BE2C (cell line): ENCODE measurements around the gene CTTNBP2NL.

ENCODE experiments used
- DNase-seq: peaks from one replicate; pipeline ENCODE4 v3.0.0-alpha.2; 2020
- H3K27me3 ChIP-seq: fragments of 250-450 bp; sonication (Bioruptor Pico); 2 replicates; pipeline ENCODE4 v1.5.1; 2020; ENCODE audit warnings: mild to moderate bottlenecking
- H3K36me3 ChIP-seq: fragments of 250-450 bp; sonication (Bioruptor Pico); 2 replicates; pipeline ENCODE4 v1.5.1; 2020; ENCODE audit warnings: mild to moderate bottlenecking
- H3K4me1 ChIP-seq: fragments of 250-450 bp; sonication (Bioruptor Pico); 2 replicates; pipeline ENCODE4 v1.5.1; 2020
- H3K4me3 ChIP-seq: 2 replicates; pipeline ENCODE4 v1.5.1; 2011; ENCODE audit warnings: low read depth, low read length
- H3K9me3 ChIP-seq: fragments of 250-450 bp; sonication (Bioruptor Pico); 2 replicates; pipeline ENCODE4 v1.5.1; 2020
- TF ChIP-seq, protein P1 (sequence below): IDR thresholded peaks from 2 replicates; pipeline ENCODE4 v1.5.1; 2012; ENCODE audit warnings: mild to moderate bottlenecking, low read depth, low read length

CTTNBP2NL gene

DNA sequence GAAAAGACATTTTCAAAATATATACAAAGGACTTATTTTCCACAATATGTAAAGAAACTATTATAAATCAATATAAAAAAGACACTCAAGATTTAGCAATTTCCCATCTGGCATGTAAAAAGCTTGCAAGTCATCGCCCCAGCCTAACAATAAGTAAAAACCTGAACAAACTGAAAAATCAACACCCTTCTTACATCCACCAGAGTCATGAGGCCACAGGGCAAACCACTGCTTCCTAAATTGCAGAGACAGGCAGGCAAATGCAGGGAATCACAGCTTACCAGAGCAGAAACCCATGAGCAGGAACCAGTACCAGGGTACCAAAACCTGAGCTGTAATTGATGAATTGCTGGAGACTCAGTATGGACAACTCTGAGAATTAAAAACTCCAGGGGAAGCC is 96.1 kb downstream of the CTTNBP2NL start:
- no peak for DNase-seq
- peaks cover 8% of the 10 kb centered on the region for H3K27me3 ChIP-seq
- H3K36me3 ChIP-seq, result no peaks in the 10 kb centered on the region
- TF ChIP-seq, protein P1, sequence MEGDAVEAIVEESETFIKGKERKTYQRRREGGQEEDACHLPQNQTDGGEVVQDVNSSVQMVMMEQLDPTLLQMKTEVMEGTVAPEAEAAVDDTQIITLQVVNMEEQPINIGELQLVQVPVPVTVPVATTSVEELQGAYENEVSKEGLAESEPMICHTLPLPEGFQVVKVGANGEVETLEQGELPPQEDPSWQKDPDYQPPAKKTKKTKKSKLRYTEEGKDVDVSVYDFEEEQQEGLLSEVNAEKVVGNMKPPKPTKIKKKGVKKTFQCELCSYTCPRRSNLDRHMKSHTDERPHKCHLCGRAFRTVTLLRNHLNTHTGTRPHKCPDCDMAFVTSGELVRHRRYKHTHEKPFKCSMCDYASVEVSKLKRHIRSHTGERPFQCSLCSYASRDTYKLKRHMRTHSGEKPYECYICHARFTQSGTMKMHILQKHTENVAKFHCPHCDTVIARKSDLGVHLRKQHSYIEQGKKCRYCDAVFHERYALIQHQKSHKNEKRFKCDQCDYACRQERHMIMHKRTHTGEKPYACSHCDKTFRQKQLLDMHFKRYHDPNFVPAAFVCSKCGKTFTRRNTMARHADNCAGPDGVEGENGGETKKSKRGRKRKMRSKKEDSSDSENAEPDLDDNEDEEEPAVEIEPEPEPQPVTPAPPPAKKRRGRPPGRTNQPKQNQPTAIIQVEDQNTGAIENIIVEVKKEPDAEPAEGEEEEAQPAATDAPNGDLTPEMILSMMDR, result no peak
- no peak overlapping the region for H3K4me3 ChIP-seq
- no peaks in the 10 kb centered on the region for H3K9me3 ChIP-seq
- H3K4me1 ChIP-seq, result no peaks in the 10 kb centered on the region

DNA sequence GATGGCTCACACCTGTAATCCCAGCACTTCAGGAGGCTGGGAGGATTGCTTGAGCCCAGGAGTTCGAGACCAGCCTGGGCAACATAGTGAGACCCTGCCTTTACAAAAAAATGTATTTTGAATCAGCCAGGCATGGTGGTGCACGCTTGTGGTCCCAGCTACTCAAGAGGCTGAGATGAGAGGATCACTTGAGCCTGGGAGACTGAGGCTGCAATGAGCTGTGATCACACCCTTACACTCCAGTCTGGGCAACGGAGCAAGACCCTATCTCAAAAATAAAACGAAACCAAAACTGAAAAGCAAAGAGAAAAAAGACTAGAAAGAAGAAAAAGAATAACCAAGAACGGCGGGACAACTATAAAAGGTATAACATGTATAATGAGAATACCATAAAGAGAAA is 97.3 kb downstream of the CTTNBP2NL start:
- no peak overlapping the region for H3K4me3 ChIP-seq
- no peak for DNase-seq
- no peaks in the 10 kb centered on the region for H3K4me1 ChIP-seq
- H3K27me3 ChIP-seq, result peaks cover 8% of the 10 kb centered on the region
- TF ChIP-seq, protein P1, result no peak
- no peaks in the 10 kb centered on the region for H3K36me3 ChIP-seq
- no peaks in the 10 kb centered on the region for H3K9me3 ChIP-seq

DNA sequence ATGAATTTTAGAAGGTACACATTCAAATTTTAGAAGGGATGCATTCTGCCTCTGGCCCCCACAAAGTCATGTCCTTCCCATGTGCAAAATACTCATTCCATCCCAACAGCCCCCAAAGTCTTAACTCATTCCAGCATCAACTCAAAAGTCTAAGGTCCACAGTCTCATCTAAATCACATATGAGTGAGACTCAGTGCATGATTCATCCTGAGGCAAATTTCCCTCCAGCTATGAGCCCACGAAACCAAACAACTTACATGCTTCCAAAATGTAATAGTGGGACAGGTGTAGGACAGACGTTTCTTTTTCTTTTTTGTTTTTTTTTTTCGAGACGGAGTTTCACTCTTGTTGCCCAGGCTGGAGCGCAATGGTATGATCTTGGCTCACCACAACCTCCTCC is 100.3 kb downstream of the CTTNBP2NL start:
- Histone ChIP-seq H3K4me1 (no peaks in the 10 kb centered on the region), H3K36me3 (no peaks in the 10 kb centered on the region), H3K4me3 (no peak overlapping the region), H3K9me3 (no peaks in the 10 kb centered on the region), H3K27me3 (peaks cover 10% of the 10 kb centered on the region)
- no peak for DNase-seq
- TF ChIP-seq, protein P1, result no peak

DNA sequence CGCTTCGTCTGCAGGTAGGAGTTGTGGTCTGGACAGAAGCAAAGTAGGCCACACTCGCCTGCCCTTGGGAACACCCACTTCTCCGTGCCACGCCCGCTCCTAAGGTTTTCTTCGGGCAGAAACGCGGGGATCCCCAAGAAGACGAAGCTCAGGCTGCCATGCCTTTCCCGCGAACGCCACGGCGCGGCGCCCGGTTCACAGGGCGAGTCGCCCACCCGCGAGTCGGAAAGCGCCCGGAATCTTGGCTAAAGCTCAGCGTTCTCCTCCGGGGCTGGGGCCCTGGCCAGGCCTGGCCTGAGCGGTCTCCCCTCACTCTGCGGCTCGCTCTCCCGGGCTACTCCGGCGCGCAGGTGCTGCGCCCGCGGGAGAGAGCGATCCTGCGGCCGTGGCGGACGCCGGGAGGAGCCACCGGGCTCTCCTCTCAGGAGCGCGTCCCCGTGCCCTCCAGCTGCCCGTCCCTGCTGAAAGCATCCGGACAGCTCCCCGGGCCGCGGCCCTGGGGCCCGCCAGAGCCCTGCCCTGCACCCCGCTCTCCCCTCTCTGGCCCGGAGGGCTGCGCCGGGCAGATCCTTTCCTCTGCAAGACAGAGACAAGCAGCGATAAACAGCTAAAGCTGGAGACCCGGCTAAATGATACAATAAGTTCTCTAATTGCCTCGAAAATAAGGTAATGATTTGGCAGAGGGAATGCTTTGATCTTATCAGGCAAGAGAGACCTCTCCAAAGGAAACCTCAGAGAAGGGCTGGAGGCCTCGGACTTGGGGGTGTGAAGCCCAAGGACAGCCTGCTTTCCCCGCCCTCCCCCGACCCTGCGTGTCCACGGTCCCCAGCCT is 106.0 kb downstream of the CTTNBP2NL start:
- H3K27me3 ChIP-seq, result peaks cover 25% of the 10 kb centered on the region
- peak; percentile 76 for DNase-seq
- no peaks in the 10 kb centered on the region for H3K36me3 ChIP-seq
- peak overlapping the region; percentile 54 for H3K4me3 ChIP-seq
- TF ChIP-seq, protein P1, result peak; percentile 64
- H3K9me3 ChIP-seq, result no peaks in the 10 kb centered on the region
- peaks cover 4% of the 10 kb centered on the region; the same call in 1 of the 2 replicates for H3K4me1 ChIP-seq

DNA sequence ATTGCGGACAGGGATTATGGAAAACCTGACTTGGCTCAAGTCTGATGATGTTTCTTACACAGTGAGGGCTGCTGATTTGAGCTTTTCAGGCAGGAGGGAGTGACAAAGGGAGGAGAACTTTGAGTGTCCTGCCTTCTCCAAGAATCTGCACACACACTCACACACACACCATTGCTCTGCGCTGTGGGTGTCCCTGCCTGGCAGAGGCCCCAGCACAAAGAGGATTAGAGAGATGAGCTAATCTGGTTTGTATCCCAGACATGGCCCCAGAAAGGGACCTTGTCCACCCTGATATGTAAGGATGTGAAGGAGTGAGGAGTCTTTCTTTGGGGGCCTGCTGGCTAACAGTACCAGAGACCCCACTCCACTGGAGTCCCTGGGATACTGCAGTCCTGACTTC is 106.8 kb downstream of the CTTNBP2NL start:
- Histone ChIP-seq H3K4me3 (peak overlapping the region; percentile 54; the same call in 1 of the 2 replicates), H3K4me1 (peaks cover 4% of the 10 kb centered on the region; the same call in 1 of the 2 replicates), H3K9me3 (no peaks in the 10 kb centered on the region), H3K27me3 (peaks cover 32% of the 10 kb centered on the region), H3K36me3 (no peaks in the 10 kb centered on the region)
- TF ChIP-seq, protein P1, result no peak
- DNase-seq, result no peak

DNA sequence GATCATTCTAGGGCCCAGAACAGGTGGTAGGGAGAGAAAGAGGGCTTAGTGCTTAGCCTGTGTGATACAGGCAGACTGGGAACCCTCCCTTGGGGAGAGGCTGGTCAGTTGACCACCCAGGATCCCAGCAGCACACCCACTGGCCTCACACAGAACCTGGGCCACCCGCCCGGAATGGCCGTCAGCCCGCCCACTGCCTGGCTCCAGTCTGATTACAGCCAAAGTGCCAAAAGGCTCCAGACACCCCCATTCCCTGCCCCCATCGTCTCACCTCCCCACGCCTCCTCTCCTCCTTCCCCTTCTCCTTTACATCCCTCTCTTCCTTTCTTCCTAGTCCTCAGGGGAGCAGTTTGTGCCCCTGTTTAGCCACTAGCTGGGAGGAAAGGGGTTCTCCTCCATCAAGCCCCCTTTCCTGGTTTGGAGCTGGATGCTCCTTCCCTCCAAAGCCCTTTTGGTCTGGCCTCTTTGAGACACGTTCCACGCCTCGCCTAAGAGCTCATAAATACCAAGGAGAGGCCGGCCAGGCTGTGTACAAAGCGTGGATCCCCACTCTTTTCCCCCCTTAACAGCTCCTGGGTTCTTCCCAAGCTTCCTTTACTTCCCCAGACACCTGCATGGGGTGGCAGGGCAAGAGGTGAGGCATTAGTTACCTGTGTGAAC is 108.1 kb downstream of the CTTNBP2NL start:
- DNase-seq, result no peak
- H3K4me3 ChIP-seq, result no peak overlapping the region
- peaks cover 4% of the 10 kb centered on the region; the same call in 1 of the 2 replicates for H3K4me1 ChIP-seq
- TF ChIP-seq, protein P1, result no peak
- peaks cover 45% of the 10 kb centered on the region for H3K27me3 ChIP-seq
- no peaks in the 10 kb centered on the region for H3K9me3 ChIP-seq
- H3K36me3 ChIP-seq, result no peaks in the 10 kb centered on the region
